NB4 (cell line): ENCODE results near the gene CD79A.

Experiments
- CTCF ChIP-seq: IDR thresholded peaks from one replicate; pipeline ENCODE4 v1.5.1; 2012; ENCODE audit warnings: low read depth, low read length
- POLR2A ChIP-seq: IDR thresholded peaks from 2 replicates; pipeline ENCODE4 v1.6.1; 2011; ENCODE audit warnings: mild to moderate bottlenecking; ENCODE audit not compliant: insufficient read length; ENCODE audit errors: extremely low read depth

- TF ChIP-seq CTCF (no peak), POLR2A (no peak)
Observed at GRCh38 chr19:41853344-41853743, 23.7 kb upstream of the CD79A start.
